GOT3 (cell line): ENCODE results near the gene ANKRD40.
"Not testable (repeated sequence)": the region's sequence is repeated elsewhere in the genome, so short reads cannot be mapped to it uniquely, and the experiment has no call there.

Experiments used
- DNase-seq: peaks from one replicate; lab custom pipeline; 2025; ENCODE audit warnings: mixed read lengths; lab: John Stamatoyannopoulos, UW

The ANKRD40 gene

GRCh38 chr17:50707289-50708049 is at the start of gene ANKRD40:
ANKRD40 (minus strand) TSS chr17:50707914; CDS start chr17:50707654, 260 bp downstream.
- DNase-seq: peak; percentile 69

- no peak for DNase-seq
These were observed 46.8 kb upstream of the ANKRD40 start for GRCh38 chr17:50754521-50754920.

GRCh38 chr17:50749245-50749644 is 41.5 kb upstream of the ANKRD40 start:
- no peak for DNase-seq

GRCh38 chr17:50745631-50746030 is 37.9 kb upstream of the ANKRD40 start:
- no peak for DNase-seq

- DNase-seq: no peak
These were observed 31.4 kb upstream of the ANKRD40 start for GRCh38 chr17:50739098-50739497.

- DNase-seq: no peak
These were observed 29.5 kb upstream of the ANKRD40 start for GRCh38 chr17:50737118-50737698.

- no peak for DNase-seq
These were observed 27.6 kb upstream of the ANKRD40 start for GRCh38 chr17:50735287-50735686.

GRCh38 chr17:50731575-50732460 is 24.1 kb upstream of the ANKRD40 start:
- no peak for DNase-seq

- DNase-seq: no peak
These were observed 21.4 kb upstream of the ANKRD40 start for GRCh38 chr17:50728881-50729765.

GRCh38 chr17:50728112-50728429 is 20.4 kb upstream of the ANKRD40 start:
- no peak for DNase-seq

GRCh38 chr17:50725769-50726655 is 18.3 kb upstream of the ANKRD40 start:
- no peak for DNase-seq

- DNase-seq: not testable (repeated sequence)
These were observed 16.9 kb upstream of the ANKRD40 start for GRCh38 chr17:50724622-50725021.

- DNase-seq: no peak
These were observed 15.0 kb upstream of the ANKRD40 start for GRCh38 chr17:50722746-50723145.

- no peak for DNase-seq
These were observed 13.7 kb upstream of the ANKRD40 start for GRCh38 chr17:50721194-50722010.

- no peak for DNase-seq
These were observed 12.4 kb upstream of the ANKRD40 start for GRCh38 chr17:50719924-50720794.

GRCh38 chr17:50719144-50719923 is 11.6 kb upstream of the ANKRD40 start, which contains the start of gene LUC7L3:
LUC7L3 (plus strand) TSS chr17:50719603; CDS start chr17:50719733, 130 bp downstream.
- DNase-seq: peak; percentile 84

- DNase-seq: no peak
These were observed 7.8 kb upstream of the ANKRD40 start for GRCh38 chr17:50715471-50715870.

- no peak for DNase-seq
These were observed 4.9 kb upstream of the ANKRD40 start for GRCh38 chr17:50712641-50713040.
